A673 (cell line): Measurements from ENCODE around the gene SZRD1. TPM values are rescaled to one million over a fixed set of nuclear protein-coding genes. Genes with fewer than 3 reads are reported as not detected.

Experiments
- BruUV-seq: library from RNA; stranded (reverse); fragments of 400-500 nt; replicated peaks from 2 replicates; lab custom pipeline; 2021; lab: Mats Ljungman, UMichigan
- CTCF ChIA-PET: fragments of 300-600 bp; sonication (Branson Sonifier 250); formaldehyde crosslinking; loops from one replicate; lab custom pipeline; 2022; ENCODE audit warnings: antibody characterized with exemption; lab: Charles Lee
- POLR2A ChIA-PET: fragments of 300-600 bp; sonication (Branson Sonifier 250); formaldehyde crosslinking; loops from one replicate; lab custom pipeline; 2022; ENCODE audit warnings: antibody characterized with exemption; ENCODE audit not compliant: low non-redundant PET; lab: Charles Lee
- DNase-seq: peaks from one replicate; pipeline ENCODE4 v3.0.0-alpha.2; 2015; ENCODE audit warnings: low spot score
- H3K27ac ChIP-seq: fragments of 200-600 bp; sonication (generic); 2 replicates; pipeline ENCODE4 v1.5.1; 2016; ENCODE audit warnings: mixed run types, low read depth, mild to moderate bottlenecking, mixed read lengths, antibody characterized with exemption, low read length; ENCODE audit not compliant: poor library complexity, severe bottlenecking
- H3K27me3 ChIP-seq: fragments of 200-600 bp; sonication (generic); replicated peaks from 2 replicates; pipeline ENCODE4 v1.6.1; 2017; ENCODE audit warnings: mixed run types, low read depth, mild to moderate bottlenecking, mixed read lengths, antibody characterized with exemption, low read length; ENCODE audit not compliant: insufficient read depth, poor library complexity
- H3K36me3 ChIP-seq: fragments of 200-600 bp; sonication (generic); 2 replicates; pipeline ENCODE4 v1.6.1; 2016; ENCODE audit warnings: mixed run types, mild to moderate bottlenecking, mixed read lengths, antibody characterized with exemption, low read length; ENCODE audit not compliant: insufficient read depth, poor library complexity, severe bottlenecking
- H3K4me1 ChIP-seq: fragments of 200-600 bp; sonication (generic); 2 replicates; pipeline ENCODE4 v1.6.1; 2017; ENCODE audit warnings: mixed run types, mild to moderate bottlenecking, mixed read lengths, antibody characterized with exemption, low read length; ENCODE audit not compliant: insufficient read depth, poor library complexity, severe bottlenecking
- H3K4me3 ChIP-seq: fragments of 200-600 bp; sonication (generic); 2 replicates; pipeline ENCODE4 v1.5.1; 2016; ENCODE audit warnings: low read depth, mixed run types, mild to moderate bottlenecking, mixed read lengths, low read length; ENCODE audit not compliant: poor library complexity, severe bottlenecking
- H3K9me3 ChIP-seq: fragments of 200-600 bp; sonication (generic); 2 replicates; pipeline ENCODE4 v1.6.1; 2016; ENCODE audit warnings: mixed run types, low read depth, mild to moderate bottlenecking, mixed read lengths, antibody characterized with exemption, low read length; ENCODE audit not compliant: poor library complexity, severe bottlenecking
- CTCF ChIP-seq: fragments of 300-800, 200-600 bp; sonication (generic); conservative IDR thresholded peaks from 2 replicates; pipeline ENCODE4 v1.5.1; 2017; ENCODE audit warnings: low read depth, mild to moderate bottlenecking, antibody characterized with exemption, low read length, moderate library complexity, mixed read lengths
- EZH2 ChIP-seq: fragments of 200-600 bp; sonication (generic); IDR thresholded peaks from 2 replicates; pipeline ENCODE4 v1.6.1; 2017; ENCODE audit warnings: borderline replicate concordance, low read depth, mild to moderate bottlenecking, mixed read lengths, antibody characterized with exemption, low read length; ENCODE audit not compliant: poor library complexity, severe bottlenecking
- intact Hi-C: fragments of 100-400 bp; cut with micrococcal nuclease; formaldehyde crosslinking; loops from one replicate; pipeline ENCODE4 v1.10.0; 2022; ENCODE audit not compliant: unreplicated experiment
- total RNA-seq: library from RNA; stranded (reverse); gene quantifications from 2 replicates; pipeline ENCODE4 v1.2.3, GENCODE V29; 2021

Gene SZRD1
- total RNA-seq, 1 experiment from 2014 or later, result 187 TPM

- intact Hi-C loops, result no loop called here
These were observed 73.6 kb downstream of the SZRD1 start, which contains the start of gene NECAP2 for GRCh38 chr1:16440470-16441281. TSS of gene NECAP2 (plus strand) at chr1:16440724. CDS start at chr1:16440762, 38 bp downstream.

GRCh38 chr1:16441282-16441665 lies 74.2 kb downstream of the SZRD1 start:
- Histone ChIP-seq H3K9me3 (no peaks in the 10 kb centered on the region), H3K4me3 (peak overlapping the region; percentile 93), H3K27me3 (no peaks in the 10 kb centered on the region), H3K27ac (peak overlapping the region; percentile 80), H3K36me3 (peaks cover 12% of the 10 kb centered on the region), H3K4me1 (peaks cover 8% of the 10 kb centered on the region)
- TF ChIP-seq CTCF (no peak), EZH2 (no peak)
- no TSS peak for BruUV-seq
- no peak for DNase-seq
- ChIA-PET POLR2A (no interaction called here), CTCF (no interaction called here)
- intact Hi-C loops, result no loop called here

More at GRCh38 chr1:16440470-16441281, 73.6 kb downstream of the SZRD1 start, which contains the start of gene NECAP2:
- H3K4me1 ChIP-seq, result peaks cover 8% of the 10 kb centered on the region
- no peaks in the 10 kb centered on the region for H3K27me3 ChIP-seq
- BruUV-seq, result no TSS peak
- peak within 1 kb of the TSS; percentile 80 for H3K27ac ChIP-seq
- no peaks in the 10 kb centered on the region for H3K9me3 ChIP-seq
- H3K36me3 ChIP-seq, result peaks cover 12% of the 10 kb centered on the region
- ChIA-PET CTCF (interaction anchor here (0.6 to 1.1 kb wide), 3 partner anchors 184 to 679 kb away, joined by 3 to 5 read pairs (median 4); no protein-coding TSS in a partner anchor), POLR2A (no interaction called here)
- TF ChIP-seq CTCF, result peak; percentile 96
- no peak for TF ChIP-seq EZH2
- peak; percentile 96 for DNase-seq
- H3K4me3 ChIP-seq, result peak within 1 kb of the TSS; percentile 93

- ChIA-PET CTCF (no interaction called here), POLR2A (no interaction called here)
- H3K4me1 ChIP-seq, result peaks cover 8% of the 10 kb centered on the region
- peaks cover 12% of the 10 kb centered on the region for H3K36me3 ChIP-seq
- no peak overlapping the region for H3K27ac ChIP-seq
- TF ChIP-seq EZH2 (no peak), CTCF (no peak)
- DNase-seq, result no peak
- no peaks in the 10 kb centered on the region for H3K27me3 ChIP-seq
- intact Hi-C loops, result no loop called here
- no peaks in the 10 kb centered on the region for H3K9me3 ChIP-seq
- BruUV-seq, result no TSS peak
- H3K4me3 ChIP-seq, result no peak overlapping the region
These were observed 75.2 kb downstream of the SZRD1 start for GRCh38 chr1:16442265-16442664.
